Measurements from ENCODE around the gene IL1RAPL1.

IL1RAPL1 gene

DNA sequence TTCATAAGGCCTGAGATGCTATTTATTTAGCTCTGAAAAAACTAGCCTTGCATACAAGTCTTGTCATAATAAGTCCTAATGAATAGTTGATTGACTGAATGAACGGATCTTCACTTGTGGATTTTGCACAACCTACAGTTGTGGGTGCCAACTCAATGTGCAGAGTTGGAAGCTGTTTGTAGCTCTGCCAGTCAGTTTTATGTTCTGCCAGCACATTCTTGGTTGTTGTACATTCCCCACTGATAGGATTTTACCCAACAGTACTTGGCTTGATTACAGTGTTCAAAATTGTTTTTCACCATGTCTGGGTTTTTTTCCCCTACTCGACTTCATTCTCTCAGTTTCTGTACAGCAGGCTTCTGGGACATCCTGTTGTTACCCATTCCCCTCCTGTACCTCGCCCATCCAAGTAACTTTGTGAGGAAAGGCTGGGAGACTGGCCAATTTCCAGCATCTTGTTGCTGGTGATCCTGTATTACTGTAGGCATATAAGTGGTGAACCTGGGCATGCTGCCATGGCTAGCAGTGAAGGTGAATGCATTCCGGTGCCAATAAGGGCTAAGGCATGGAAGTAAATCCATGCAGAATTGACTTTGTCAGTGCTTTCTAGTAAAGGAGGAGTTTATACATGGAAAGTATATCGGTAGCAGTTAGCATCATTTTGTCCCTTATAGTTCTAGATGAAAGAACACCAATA, 22.8 kb downstream of the IL1RAPL1 start:
- in situ Hi-C loops (cut with MboI; ENCODE audit: low sequenced_read_pairs, unreplicated experiment): no loop called here
- TF ChIP-seq, protein P1, sequence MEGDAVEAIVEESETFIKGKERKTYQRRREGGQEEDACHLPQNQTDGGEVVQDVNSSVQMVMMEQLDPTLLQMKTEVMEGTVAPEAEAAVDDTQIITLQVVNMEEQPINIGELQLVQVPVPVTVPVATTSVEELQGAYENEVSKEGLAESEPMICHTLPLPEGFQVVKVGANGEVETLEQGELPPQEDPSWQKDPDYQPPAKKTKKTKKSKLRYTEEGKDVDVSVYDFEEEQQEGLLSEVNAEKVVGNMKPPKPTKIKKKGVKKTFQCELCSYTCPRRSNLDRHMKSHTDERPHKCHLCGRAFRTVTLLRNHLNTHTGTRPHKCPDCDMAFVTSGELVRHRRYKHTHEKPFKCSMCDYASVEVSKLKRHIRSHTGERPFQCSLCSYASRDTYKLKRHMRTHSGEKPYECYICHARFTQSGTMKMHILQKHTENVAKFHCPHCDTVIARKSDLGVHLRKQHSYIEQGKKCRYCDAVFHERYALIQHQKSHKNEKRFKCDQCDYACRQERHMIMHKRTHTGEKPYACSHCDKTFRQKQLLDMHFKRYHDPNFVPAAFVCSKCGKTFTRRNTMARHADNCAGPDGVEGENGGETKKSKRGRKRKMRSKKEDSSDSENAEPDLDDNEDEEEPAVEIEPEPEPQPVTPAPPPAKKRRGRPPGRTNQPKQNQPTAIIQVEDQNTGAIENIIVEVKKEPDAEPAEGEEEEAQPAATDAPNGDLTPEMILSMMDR (IDR thresholded peaks at IDR 0.05; ENCODE audit: borderline replicate concordance, control extremely low read depth, extremely low read depth, insufficient read depth, missing control alignments): no peak
- DNase-seq (ENCODE audit: low spot score): no peak

DNA sequence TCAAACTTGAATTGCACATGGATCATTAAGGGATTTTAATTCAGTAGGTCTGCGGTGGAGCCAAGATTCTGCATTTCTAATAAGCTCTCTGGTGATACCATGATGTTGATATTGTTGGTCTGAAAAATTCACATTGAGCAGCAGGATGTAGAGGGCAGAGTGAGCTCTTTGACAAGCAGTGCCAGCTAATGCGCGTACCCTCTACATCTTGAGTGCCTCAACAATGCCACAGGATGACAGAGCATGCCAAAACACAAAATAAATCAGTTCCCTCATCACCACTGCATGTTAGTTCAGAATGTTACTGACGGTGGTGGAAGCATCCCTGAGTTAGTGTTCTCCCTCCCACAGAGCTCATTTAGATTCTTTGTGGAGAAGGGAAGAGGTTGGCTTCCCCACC, 23.5 kb downstream of the IL1RAPL1 start:
- TF ChIP-seq, protein P1 (IDR thresholded peaks at IDR 0.05; ENCODE audit: borderline replicate concordance, control extremely low read depth, extremely low read depth, insufficient read depth, missing control alignments): no peak
- no peak for DNase-seq (ENCODE audit: low spot score)
- in situ Hi-C loops (cut with MboI; ENCODE audit: low sequenced_read_pairs, unreplicated experiment): no loop called here

DNA sequence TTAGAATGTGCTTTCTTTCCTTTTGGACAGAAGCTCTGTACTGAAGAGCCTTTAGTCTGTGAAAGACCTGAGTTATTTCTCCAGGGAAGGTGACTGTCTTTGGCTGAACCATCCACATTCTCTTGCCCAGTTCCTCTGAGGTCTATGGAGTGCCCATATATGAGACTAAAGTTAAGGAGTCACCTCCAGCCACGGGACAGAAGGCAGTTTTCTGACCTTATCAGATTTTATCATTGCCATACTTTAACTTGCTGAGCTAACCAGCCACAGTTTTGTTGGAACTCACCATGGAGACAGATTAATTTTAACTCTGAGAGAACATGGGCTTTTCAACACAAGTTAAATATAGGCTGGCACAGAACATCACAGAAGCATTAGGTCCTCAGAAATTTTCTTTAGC, 26.3 kb downstream of the IL1RAPL1 start:
- in situ Hi-C loops (cut with MboI; ENCODE audit: low sequenced_read_pairs, unreplicated experiment): no loop called here
- DNase-seq (ENCODE audit: low spot score): no peak
- TF ChIP-seq, protein P1 (IDR thresholded peaks at IDR 0.05; ENCODE audit: borderline replicate concordance, control extremely low read depth, extremely low read depth, insufficient read depth, missing control alignments): no peak

DNA sequence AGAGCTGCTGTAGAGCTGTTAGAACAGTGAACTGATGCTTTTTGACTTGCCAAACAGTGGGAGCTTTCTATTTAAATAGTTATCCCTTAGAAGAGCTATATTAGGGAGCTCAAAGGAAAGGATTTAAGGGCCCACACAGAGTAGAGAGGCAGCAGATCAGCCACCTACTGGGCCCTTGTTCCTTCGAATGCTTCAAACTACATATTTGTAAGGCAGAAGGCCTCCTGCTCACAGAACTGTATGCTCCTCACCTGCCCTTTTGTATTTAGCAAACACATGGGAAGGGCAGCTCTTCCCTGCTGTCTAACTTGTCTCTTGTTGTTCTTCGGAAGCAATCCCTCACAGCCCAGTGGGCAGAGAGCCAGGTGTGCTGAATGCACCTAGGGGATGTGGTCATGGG, 38.0 kb downstream of the IL1RAPL1 start:
- in situ Hi-C loops (cut with MboI; ENCODE audit: low sequenced_read_pairs, unreplicated experiment): no loop called here
- no peak for DNase-seq (ENCODE audit: low spot score)

DNA sequence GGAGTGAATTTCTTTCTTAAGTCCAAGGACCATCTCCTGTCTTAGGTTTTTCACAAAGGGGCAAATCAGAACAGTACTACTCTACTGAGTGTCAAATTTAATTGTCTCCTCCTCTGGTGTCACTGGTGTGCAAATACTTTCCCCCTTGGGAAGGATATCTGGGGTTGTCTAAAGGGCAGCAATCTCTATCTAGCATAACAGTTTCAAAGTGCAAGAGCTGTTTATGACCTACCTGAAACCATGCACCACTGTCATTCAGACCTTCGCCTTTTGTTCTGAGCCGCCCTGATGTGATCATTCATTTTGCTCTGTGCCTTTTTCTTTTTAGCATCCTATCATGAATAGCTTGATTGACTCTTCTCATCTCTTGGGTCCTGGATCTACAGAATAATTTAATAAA, 39.3 kb downstream of the IL1RAPL1 start:
- in situ Hi-C loops (cut with MboI; ENCODE audit: low sequenced_read_pairs, unreplicated experiment): no loop called here
- TF ChIP-seq, protein P1 (IDR thresholded peaks at IDR 0.05; ENCODE audit: borderline replicate concordance, control extremely low read depth, extremely low read depth, insufficient read depth, missing control alignments): no peak
- DNase-seq (ENCODE audit: low spot score): no peak

More for the DNA sequence above, 38.0 kb downstream of the IL1RAPL1 start:
- TF ChIP-seq, protein P1 (IDR thresholded peaks at IDR 0.05; ENCODE audit: borderline replicate concordance, control extremely low read depth, extremely low read depth, insufficient read depth, missing control alignments): no peak

DNA sequence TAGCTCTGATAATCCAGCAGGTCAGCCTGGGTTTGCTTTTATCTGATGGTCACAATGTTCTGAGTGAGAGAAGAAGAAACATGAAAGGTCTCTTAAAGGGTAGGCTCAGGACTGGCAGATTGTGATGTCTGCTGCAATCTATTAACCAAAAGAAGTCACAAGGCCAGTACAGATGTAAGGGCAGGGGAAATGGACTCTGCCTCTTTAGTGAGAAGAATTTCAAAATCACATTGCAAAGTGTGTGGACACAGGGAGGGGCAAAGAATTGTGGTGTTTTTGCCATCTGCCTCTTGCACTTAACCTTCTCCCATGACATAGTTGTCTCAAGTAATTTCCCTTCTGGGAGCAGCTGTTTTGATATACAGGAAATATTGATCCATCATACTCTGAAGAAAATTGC, 40.9 kb downstream of the IL1RAPL1 start:
- TF ChIP-seq, protein P1 (IDR thresholded peaks at IDR 0.05; ENCODE audit: borderline replicate concordance, control extremely low read depth, extremely low read depth, insufficient read depth, missing control alignments): no peak
- no peak for DNase-seq (ENCODE audit: low spot score)
- in situ Hi-C loops (cut with MboI; ENCODE audit: low sequenced_read_pairs, unreplicated experiment): no loop called here

Data from GM13976 (cell line).